ENCODE data around the gene ASTN2. TPM values are rescaled to one million over a fixed set of nuclear protein-coding genes. Genes with fewer than 3 reads are reported as not detected.

The ASTN2 gene
- total RNA-seq, 1 experiment from 2014 or later, result 25.2 TPM

- no peak for DNase-seq (ENCODE audit: low spot score)
- in situ Hi-C loops (cut with HindIII; ENCODE audit: low sequenced_read_pairs), result no loop called here
Measured at GRCh38 chr9:116616304-116616914, 798.4 kb downstream of the ASTN2 start.

- DNase-seq (ENCODE audit: low spot score), result no peak
- in situ Hi-C loops (cut with HindIII; ENCODE audit: low sequenced_read_pairs), result no loop called here
Measured at GRCh38 chr9:116608064-116608463, 806.8 kb downstream of the ASTN2 start.

- no peak for DNase-seq (ENCODE audit: low spot score)
- in situ Hi-C loops (cut with HindIII; ENCODE audit: low sequenced_read_pairs), result no loop called here
Measured at GRCh38 chr9:116605904-116606341, 808.9 kb downstream of the ASTN2 start.

- no peak for DNase-seq (ENCODE audit: low spot score)
- in situ Hi-C loops (cut with HindIII; ENCODE audit: low sequenced_read_pairs), result no loop called here
Measured at GRCh38 chr9:116605060-116605459, 809.8 kb downstream of the ASTN2 start.

- in situ Hi-C loops (cut with HindIII; ENCODE audit: low sequenced_read_pairs), result no loop called here
- DNase-seq (ENCODE audit: low spot score), result no peak
Measured at GRCh38 chr9:116604251-116604650, 810.6 kb downstream of the ASTN2 start.

- in situ Hi-C loops (cut with HindIII; ENCODE audit: low sequenced_read_pairs), result no loop called here
- DNase-seq (ENCODE audit: low spot score), result no peak
Measured at GRCh38 chr9:116599342-116599884, 815.4 kb downstream of the ASTN2 start.

- in situ Hi-C loops (cut with HindIII; ENCODE audit: low sequenced_read_pairs), result no loop called here
- no peak for DNase-seq (ENCODE audit: low spot score)
Measured at GRCh38 chr9:116596646-116597045, 818.2 kb downstream of the ASTN2 start.

GRCh38 chr9:116594547-116594946, 820.3 kb downstream of the ASTN2 start:
- in situ Hi-C loops (cut with HindIII; ENCODE audit: low sequenced_read_pairs), result no loop called here
- no peak for DNase-seq (ENCODE audit: low spot score)

- in situ Hi-C loops (cut with HindIII; ENCODE audit: low sequenced_read_pairs), result no loop called here
- no peak for DNase-seq (ENCODE audit: low spot score)
Measured at GRCh38 chr9:116592970-116593369, 821.9 kb downstream of the ASTN2 start.

- in situ Hi-C loops (cut with HindIII; ENCODE audit: low sequenced_read_pairs), result no loop called here
Measured at GRCh38 chr9:116589392-116590354, 825.2 kb downstream of the ASTN2 start.

GRCh38 chr9:116587919-116588318, 826.9 kb downstream of the ASTN2 start:
- in situ Hi-C loops (cut with HindIII; ENCODE audit: low sequenced_read_pairs), result no loop called here
- no peak for DNase-seq (ENCODE audit: low spot score)

More at GRCh38 chr9:116589392-116590354, 825.2 kb downstream of the ASTN2 start:
- peak; percentile 37 for DNase-seq (ENCODE audit: low spot score)

GRCh38 chr9:116585896-116586295, 829.0 kb downstream of the ASTN2 start:
- no peak for DNase-seq (ENCODE audit: low spot score)
- in situ Hi-C loops (cut with HindIII; ENCODE audit: low sequenced_read_pairs), result no loop called here

GRCh38 chr9:116585204-116585603, 829.7 kb downstream of the ASTN2 start:
- in situ Hi-C loops (cut with HindIII; ENCODE audit: low sequenced_read_pairs), result no loop called here
- no peak for DNase-seq (ENCODE audit: low spot score)

- in situ Hi-C loops (cut with HindIII; ENCODE audit: low sequenced_read_pairs), result no loop called here
Measured at GRCh38 chr9:116580853-116581252, 834.0 kb downstream of the ASTN2 start.

GRCh38 chr9:116576386-116576785, 838.5 kb downstream of the ASTN2 start:
- in situ Hi-C loops (cut with HindIII; ENCODE audit: low sequenced_read_pairs), result no loop called here
- no peak for DNase-seq (ENCODE audit: low spot score)

More at GRCh38 chr9:116580853-116581252, 834.0 kb downstream of the ASTN2 start:
- DNase-seq (ENCODE audit: low spot score), result no peak

- DNase-seq (ENCODE audit: low spot score), result no peak
- in situ Hi-C loops (cut with HindIII; ENCODE audit: low sequenced_read_pairs), result no loop called here
Measured at GRCh38 chr9:116574027-116574679, 840.7 kb downstream of the ASTN2 start.

GRCh38 chr9:116572095-116572748, 842.6 kb downstream of the ASTN2 start:
- DNase-seq (ENCODE audit: low spot score), result peak; percentile 86
- in situ Hi-C loops (cut with HindIII; ENCODE audit: low sequenced_read_pairs), result no loop called here

GRCh38 chr9:116569111-116569510, 845.7 kb downstream of the ASTN2 start:
- in situ Hi-C loops (cut with HindIII; ENCODE audit: low sequenced_read_pairs), result no loop called here
- no peak for DNase-seq (ENCODE audit: low spot score)
